Cerebellar nuclear complex (tissue), 1 donor: ENCODE results near the gene EBLN2.

Experiments
- DNase-seq, 2 experiments: peaks; one replicate each; lab custom pipeline; 2025; lab: John Stamatoyannopoulos, UW

EBLN2 gene

DNA sequence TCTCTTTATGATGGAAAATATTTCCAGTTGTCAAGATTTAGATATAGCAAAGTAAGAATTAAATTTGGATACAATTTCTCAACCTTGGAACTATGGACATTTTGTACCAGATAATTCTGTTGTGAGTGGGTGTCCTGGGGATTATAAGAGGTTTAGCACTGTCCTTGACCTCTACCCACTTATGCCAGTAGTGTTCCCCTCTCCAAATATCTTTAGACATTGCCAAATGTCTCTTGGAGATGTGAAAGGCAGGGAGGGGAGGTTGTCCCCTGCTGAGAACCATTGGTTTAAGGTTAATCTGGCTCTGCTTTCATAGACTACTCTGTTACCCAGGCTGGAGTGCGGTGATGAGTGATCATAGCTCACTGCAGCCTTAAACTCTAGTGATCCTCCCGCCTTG, at the start of gene EBLN2:
EBLN2 (plus strand) TSS at position 244 of the 400 bp plus-strand sequence. CDS start 423 bp downstream, outside the sequence.
- DNase-seq = no peak

DNA sequence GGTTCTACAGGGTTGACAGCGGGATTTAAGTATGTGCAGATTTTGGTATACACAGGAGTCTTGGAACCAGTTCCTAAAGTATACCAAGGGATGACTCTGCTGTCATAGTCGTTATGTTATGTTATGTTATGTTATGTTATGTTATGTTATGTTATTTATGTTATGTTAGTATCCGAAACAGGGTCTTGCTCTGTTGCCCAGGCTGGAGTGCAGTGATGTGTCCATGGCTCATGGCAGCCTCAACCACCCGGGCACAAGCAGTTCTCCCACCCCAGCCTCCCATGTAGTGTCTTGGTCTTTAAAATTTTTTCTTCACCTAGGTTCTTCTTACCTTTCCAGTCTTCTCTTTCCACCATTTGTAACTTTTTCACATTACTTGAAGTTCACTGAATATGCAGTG, 43.2 kb upstream of the EBLN2 start:
- DNase-seq = no peak

DNA sequence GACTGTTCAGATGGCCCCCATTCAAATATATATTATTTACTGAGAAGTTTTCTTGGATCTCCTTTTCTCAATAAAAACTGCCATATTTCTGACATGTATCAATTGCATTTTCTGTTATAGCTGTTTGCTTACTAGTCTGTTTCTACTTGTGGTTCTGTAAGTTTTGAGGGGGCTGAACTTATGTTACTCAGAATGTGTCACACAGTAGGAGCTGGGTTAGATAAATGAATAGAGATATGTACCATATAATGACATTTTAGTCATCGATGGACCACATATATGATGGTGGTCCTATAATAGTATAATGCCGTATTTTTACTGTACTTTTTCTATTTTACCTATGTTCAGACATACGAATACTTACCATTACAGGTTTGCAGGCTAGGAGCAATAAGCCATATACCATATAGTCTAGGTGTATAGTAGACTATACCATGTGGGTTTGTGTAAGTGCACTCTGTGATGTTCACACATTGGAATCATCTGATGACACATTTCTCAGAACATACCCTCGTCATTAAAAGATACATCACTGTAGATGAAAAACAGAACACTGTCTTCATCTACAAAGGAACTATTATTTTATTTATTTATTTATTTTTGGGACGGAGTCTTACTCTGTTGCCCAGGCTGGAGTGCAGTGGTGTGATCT, 42.5 kb upstream of the EBLN2 start:
- no peak for DNase-seq

DNA sequence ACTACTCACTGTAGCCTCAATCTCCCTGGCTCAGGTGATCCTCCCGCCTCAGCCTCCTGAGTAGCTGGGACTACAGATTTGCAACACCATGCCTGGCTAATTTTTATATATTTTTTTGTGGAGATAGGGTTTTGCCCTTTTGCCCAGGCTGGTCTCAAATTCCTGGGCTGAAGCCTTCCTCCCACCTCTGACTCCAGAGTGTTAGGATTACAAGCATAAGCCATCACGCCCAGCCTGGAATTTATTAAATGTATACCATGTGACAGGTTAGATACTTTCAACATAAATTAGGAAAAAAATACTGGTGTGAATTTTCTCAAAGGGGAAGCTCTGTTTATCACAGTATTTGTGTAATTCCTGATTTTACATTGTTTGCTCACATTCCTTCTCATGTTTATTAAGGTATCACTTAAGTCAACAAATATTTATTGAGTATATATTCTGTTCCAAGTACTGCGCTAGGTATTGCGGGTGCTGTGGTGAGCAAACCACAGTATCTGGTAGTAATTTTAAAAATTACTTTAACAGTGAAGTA, 40.1 kb upstream of the EBLN2 start:
- DNase-seq = no peak

DNA sequence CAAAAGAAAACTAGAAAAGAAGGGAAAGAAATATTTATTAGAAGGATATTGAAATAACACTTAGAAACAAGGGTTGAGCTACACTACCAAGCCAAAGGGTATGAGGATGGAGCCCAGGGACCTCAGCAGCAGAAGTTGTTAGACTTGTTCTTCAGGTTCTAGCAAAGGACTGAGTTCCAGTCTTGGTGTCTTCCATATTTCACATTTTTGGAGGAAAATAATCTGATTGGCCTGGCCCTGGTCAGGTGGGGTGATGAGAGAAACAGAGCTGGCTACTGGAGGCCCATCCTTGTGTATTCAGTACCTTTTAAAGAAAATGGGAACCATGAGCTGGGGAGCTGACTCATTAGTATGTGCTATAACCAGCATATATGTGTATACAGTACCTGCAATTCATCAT, 36.6 kb upstream of the EBLN2 start:
- DNase-seq = no peak

DNA sequence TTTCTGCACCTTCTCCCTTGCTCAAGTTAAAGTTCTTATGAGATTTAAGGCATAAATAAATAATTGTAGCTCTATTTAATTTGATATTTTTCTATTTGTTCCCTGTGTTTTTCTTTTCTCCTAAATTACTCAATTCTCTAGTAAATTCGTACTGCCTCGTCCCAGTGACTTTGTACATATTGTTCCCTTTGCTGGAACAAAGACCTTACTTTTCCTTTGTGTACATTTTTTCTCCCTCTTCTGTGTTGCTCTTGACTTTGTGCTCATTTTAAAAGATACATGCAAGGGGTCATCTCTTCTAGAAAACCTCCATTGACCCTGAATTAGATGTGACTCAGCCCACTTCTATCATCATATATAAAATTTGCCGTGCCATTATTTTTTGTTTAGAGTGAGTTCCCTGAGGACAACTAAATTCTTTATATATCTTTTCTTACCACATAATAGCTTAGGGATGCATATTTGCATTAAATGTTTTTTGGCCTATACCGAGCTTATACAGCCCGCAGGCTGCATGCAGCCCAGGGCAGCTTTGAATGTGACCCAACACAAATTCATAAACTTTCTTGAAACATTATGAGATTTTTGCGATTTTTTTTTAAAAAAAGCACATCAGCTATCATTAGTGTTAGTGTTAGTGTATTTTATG, 35.2 kb upstream of the EBLN2 start:
- no peak for DNase-seq

DNA sequence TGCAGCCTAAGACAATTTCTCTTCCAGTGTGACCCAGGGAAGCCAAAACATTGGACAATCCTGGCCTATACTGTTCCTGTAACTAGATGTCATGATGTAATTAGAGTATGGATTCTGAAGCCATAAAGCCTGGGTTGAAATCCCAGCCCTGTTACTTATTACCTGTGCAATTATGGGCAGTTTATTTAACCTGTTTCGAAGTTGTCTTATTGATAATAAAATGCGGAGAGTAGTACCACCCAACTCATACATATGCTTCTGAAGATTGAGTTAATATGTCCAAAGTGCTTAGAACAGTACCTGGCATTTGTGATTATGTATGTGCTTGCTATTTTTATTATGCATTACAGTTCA, 34.7 kb upstream of the EBLN2 start:
- no peak for DNase-seq

DNA sequence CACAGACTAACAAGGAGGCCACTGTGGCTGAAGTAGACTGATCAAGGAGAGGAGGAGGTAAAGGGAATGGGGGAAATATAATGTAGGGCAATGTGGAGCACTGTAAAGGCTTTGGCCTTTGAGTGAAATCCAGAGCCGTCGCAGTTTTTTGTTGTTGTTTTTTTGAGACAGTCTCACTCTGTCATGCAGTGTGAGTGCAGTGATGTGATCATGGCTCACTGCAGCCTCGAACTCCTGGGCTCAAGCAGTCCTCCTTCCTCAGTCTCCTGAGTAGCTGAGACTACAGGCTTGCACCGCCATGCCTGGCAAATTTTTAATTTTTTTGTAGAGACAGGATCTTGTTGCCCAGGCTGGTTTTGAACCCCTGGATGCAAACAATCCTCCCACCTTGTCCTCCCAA, 32.7 kb upstream of the EBLN2 start:
- DNase-seq = no peak

DNA sequence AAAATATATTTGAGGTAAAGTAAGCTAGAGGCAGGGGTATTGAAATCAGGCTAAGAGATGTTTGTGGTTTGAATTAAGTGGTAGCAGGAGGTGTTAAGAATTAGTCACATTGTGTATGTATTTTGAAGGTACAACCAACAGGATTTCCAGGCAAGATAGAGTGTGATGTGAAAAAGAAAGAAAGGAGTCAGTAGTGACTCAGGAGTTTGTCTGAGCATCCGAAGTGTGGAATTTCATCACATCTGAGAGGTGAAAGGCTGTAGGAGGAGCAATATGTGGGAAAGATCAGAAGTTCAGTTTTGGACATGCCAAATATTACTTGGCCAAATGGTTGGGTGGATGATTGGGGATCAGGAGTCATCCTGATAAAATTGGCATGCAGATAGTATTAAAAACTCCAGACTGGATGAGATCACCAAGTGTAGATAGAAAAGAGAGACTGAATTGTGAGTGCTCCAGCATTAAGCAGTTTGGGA, 32.1 kb upstream of the EBLN2 start:
- no peak for DNase-seq

DNA sequence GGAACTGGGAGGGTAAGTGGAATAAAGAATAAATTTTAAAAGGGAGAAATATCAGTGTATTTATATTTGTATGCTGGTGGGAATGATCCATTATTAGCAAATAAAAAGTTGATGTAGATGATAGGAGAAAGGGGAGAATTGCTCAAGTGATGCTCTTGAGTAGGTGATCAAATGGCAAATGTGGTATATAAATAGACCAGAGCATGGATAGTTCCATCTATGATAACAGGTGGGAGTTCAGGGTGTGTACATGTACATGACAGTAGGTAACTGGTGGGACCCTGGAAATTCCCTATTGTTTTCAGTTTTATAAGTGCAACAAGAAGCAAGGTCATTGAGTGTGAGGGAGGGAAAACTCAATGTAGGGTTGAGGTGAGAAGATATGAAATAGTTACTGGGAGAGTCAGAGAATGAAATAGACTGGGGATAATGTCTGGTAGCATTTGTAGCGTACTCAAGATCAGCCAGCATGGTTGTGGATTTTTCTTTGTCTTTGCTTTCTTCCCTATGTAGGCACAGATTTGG, 31.3 kb upstream of the EBLN2 start:
- DNase-seq = no peak

DNA sequence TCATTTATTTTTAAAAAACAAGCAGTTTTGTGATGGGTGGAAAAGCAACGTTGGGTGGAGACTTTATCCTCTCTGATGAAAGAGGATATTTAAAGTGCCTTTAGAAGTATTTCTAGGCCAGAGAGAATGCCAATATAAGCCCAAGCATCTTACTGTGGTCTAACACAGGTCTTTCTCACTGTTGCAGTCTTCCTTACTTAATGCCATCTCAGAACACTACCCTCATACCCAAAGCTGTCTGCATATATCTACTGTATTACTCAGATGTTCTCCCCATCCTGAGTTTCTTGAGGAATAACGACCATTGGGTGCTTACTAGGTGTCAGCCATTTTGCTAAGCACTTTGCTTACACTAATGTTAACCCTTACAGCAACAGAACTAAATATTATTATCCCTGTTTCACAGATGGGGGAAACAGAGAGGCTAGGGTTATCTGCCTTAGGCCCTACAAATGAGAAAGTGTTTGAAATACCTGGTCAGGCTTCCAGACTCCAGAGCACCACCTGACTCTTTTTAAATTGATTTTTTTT, 29.8 kb upstream of the EBLN2 start:
- DNase-seq = no peak

DNA sequence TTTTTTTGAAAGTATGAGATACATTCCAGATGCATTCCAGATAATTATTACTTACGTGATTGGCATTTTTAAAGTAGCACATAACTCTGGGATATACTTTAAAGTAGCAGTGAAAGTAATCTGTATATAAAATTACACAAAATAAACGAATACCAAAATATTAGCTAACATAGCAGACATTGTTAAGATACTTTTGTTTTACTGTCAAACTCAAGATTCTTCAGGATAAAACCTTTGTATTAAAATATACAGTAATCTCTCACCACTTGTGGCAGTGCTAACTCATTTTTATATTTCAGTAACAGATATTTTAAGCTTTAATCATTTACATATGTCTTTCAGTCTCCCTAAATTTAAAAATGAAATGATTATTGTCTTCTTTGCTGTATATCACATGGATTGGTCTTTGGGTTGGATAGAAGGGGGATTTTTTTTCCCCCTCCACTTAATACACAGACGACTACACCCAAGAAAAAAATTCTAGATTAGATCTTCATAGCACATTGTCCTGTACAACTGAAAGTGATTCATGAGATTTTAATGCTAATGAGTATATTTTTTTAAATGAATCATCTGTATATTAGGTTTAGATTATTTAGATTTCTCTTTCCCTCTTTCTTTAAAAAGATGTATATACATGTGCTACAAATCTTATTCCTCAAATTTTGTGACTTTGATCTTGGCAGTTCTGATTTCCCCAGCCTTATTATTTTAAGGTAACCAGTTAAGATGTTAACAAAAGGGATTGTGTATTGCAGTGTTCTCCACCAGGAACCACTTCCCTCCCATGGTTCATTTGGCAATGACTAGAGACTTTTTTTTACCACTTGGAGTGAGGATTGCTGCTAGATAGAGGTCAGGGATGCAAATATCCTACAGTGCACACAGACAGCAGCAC, 24.5 kb upstream of the EBLN2 start:
- no peak for DNase-seq

DNA sequence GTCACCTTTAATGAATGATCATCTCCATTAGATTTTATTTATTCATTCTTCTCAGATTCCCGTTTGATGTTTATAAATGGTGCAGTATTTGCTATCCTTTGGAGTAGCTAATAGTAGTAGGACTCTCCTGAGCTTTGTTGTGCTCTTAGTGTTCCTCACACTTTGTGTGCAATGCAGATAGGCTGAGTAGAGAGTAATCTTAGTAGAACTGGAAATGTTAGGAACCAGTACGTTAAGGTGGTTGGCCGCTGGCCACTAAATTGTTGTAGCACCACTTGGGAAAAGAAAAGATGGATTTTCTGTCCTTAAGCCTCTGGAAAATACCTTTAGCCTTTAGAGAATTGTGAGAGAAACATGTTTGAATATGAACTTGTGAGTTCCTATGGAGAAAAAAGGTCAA, 19.9 kb upstream of the EBLN2 start:
- no peak for DNase-seq

DNA sequence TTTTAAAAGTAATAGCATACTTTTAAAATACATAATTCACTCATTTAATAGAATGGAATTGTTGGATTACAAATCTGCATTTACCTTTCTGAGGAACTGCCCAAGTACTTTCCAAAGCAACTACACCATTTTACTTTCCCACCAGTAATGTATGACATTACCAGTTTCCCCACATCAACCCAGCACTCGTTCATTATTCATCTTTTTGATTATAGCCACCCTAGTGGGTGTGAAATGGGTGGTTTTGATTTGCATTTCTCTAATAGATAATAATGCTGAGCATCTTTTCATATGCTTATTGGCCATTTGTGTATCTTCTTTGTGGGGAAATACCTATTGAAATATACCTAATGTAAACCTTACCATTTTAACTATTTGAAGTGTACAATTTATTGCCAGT, 18.0 kb upstream of the EBLN2 start:
- no peak for DNase-seq

DNA sequence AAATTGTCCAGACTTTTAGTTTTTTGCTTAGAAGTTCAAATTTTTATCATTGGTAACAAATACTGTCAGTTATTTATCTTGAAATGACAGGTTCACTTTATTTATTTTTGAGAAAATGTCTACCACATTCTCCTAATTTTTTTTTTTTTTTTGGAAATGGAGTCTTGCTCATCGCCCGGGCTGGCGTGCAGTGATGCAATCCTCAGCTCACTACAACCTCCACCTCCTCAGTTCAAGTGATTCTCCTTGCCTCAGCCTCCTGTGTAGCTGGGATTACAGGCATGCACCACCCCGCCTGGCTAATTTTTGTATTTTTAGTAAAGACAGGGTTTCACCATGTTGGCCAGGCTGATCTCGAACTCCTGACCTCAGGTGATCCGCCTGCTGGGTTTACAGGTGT, 16.1 kb upstream of the EBLN2 start:
- no peak for DNase-seq

DNA sequence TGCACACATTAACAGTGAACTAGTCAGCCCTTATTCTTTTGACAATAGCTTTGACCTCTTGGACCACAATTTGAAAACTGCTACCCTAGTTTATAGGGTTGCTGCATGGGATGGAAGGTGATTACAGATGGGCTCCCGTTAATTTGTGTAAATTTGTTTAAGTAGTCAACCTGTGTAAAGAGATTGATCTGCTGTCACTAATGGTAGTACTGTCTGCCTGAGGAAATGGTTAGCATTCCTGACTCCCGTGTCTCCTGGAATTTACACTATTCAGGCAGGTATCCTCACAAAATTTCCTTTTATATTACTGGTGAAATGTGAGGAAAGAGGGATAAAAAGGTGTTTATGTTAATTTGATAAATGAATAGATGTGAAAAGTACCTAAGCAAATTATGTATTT, 15.3 kb upstream of the EBLN2 start:
- no peak for DNase-seq

DNA sequence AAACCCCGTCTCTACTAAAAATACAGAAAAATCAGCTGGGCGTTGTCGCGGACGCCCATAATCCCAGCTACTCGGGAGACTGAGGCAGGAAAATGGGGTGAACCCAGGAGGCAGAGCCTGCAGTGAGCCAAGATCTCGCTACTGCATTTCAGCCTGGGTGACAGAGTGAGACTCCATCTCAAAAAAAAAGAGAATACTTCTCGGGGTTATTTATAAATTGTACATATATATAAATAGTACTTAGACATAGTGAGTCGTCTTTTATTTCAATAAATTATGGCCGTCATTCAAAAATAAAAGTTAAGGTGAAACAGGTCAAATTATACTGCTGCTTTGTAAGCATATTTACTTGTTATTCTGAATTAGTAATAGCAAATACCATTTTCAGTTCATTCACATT, 12.1 kb upstream of the EBLN2 start:
- no peak for DNase-seq

DNA sequence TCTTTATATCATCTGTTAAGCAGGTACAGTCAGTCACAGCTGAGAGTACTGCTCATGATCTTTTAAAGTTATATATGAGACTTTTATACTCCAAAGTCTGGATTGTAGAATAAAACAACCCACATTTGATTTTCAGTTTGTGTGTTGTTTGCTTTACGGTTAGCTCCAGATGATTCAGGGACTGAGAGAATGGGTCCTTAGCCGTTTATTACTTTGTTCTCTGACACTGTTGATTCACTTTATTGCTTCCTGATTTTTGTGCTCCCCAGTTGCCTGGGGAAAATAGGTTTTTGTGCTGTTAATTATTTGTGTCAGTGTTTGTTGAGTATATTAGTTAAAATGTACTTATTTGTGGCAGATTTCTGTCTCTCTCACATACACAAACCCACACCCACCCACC, 8.6 kb upstream of the EBLN2 start:
- no peak for DNase-seq

DNA sequence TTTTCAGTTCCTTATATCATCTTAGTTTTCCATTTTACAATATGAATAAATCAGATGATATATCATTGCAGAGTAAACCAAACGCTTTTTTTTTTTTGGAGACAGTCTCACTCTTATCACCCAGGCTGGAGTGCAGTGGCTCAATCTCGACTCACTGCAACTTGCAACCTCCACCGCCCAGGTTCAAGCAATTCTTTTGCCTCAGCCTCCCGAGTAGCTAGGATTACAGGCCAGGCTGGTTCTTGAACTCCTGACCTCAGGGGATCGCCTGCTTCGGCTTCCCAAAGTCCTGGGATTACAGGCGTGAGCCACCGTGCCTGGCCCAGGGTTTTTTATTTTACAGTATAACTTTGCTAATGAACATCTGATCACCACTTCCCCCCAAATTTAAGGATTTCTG, 5.9 kb upstream of the EBLN2 start:
- DNase-seq = no peak

DNA sequence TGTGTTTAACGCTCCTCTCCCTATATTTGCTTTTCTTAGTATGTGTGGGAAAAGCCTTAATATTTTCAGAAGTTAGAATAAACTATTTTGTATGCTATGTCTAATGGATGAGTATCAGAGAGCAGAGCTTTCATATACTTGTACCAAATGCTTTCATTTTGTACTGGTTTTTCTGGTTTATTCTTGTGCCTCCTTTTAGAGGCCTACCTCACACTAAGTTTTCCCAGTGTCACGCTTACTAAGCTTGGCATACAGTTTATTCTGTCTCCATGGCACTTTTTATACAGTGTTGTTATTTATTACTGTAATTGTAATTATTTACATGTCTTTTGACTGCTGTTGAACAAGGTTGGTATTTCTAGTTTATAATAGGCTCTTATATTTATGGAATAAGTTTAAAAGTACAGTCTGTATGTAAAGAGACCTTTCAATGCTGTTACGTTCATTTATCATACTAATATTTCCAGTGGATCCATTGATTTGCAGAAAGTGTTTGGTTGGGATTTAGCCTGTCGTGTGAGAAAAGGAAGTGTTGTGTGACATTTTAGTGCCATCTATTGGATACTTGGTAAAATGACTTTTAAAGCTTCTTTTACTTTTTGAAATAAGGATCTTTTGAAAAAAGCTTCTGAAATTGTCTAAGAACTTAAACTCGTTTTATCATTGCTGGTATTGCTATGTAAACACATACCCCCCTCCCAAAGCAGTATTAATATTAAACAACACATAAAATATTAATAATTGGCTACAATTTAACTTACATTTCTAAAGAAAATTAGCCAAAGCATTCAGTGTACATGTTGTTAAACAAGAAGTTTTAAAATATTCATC, 5.2 kb upstream of the EBLN2 start:
- no peak for DNase-seq

DNA sequence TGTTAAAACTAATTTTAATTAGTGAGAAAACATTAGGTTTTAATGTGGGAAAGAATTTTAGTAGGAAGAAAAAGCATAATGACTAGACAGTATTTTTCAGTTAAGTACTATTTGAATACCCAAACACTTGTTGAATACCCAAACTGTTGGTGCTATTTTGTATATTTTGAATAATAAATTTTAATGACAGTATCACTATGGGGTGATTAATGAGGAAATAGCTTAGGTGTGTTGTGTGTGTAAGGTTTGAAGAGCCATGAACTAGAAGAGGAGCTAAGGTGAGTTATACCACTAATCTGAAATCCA, 4.7 kb upstream of the EBLN2 start:
- DNase-seq = no peak

DNA sequence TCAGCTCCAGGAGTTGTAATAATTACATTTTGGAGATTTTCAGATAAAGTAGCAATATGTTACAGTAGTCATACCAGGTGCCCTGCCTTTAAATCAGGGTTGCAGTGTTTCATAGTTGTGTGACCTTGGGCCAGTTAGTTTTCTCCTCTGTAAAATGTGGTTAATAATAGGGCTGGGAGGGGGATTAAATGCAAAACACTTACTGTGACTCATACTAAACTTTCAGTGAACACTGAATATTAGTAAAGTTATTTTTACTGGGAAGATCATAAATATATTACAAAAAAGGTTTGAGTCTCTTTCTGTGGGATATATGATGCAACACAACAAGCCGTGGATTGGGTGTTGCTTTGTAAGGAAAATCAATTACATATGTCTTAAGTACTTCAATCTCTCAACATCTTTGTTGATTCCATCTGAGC, 1.1 kb upstream of the EBLN2 start:
- no peak for DNase-seq
